ENCODE measurements around the gene SLC25A25. TPM values are rescaled to one million over a fixed set of nuclear protein-coding genes. Genes with fewer than 3 reads are reported as not detected.

The SLC25A25 gene
- polyA plus RNA-seq, 3 donors, result 12.6 to 13.7 (median 12.8) TPM

- no peak for DNase-seq
These were observed 27.0 kb downstream of the SLC25A25 start for GRCh38 chr9:128094950-128095544.

GRCh38 chr9:128096616-128097536 is 28.8 kb downstream of the SLC25A25 start:
- DNase-seq, result no peak

- DNase-seq, result no peak
These were observed 29.7 kb downstream of the SLC25A25 start for GRCh38 chr9:128097543-128098296.

- DNase-seq, result peak; percentile 98
These were observed 30.5 kb downstream of the SLC25A25 start for GRCh38 chr9:128098297-128099230.

GRCh38 chr9:128099231-128099931 is 31.3 kb downstream of the SLC25A25 start:
- DNase-seq, result no peak

GRCh38 chr9:128099932-128100491 is 32.0 kb downstream of the SLC25A25 start:
- no peak for DNase-seq

- no peak for DNase-seq
These were observed 32.5 kb downstream of the SLC25A25 start for GRCh38 chr9:128100581-128100980.

- no peak for DNase-seq
These were observed 33.2 kb downstream of the SLC25A25 start for GRCh38 chr9:128101231-128101661.

- no peak for DNase-seq
These were observed 33.7 kb downstream of the SLC25A25 start for GRCh38 chr9:128101690-128102089.

GRCh38 chr9:128102196-128102595 is 34.2 kb downstream of the SLC25A25 start:
- DNase-seq, result no peak

GRCh38 chr9:128102861-128103588 is 35.0 kb downstream of the SLC25A25 start:
- no peak for DNase-seq

- no peak for DNase-seq
These were observed 35.5 kb downstream of the SLC25A25 start for GRCh38 chr9:128103589-128103962.

GRCh38 chr9:128104171-128104618 is 36.2 kb downstream of the SLC25A25 start:
- no peak for DNase-seq

- DNase-seq, result no peak
These were observed 37.6 kb downstream of the SLC25A25 start for GRCh38 chr9:128105538-128106175.

- DNase-seq, result no peak
These were observed 38.3 kb downstream of the SLC25A25 start for GRCh38 chr9:128106181-128106939.

GRCh38 chr9:128106940-128107467 is 39.0 kb downstream of the SLC25A25 start:
- DNase-seq, result no peak

- DNase-seq, result no peak
These were observed 39.6 kb downstream of the SLC25A25 start for GRCh38 chr9:128107468-128108268.
